ENCODE data around the gene RECQL5.

RECQL5 gene

GRCh38 chr17:75688209-75688825, 21.4 kb upstream of the RECQL5 start:
- DNase-seq (ENCODE audit: low read depth): no peak

- no peak for DNase-seq (ENCODE audit: low read depth)
Observed at GRCh38 chr17:75685499-75685898, 18.5 kb upstream of the RECQL5 start.

- DNase-seq (ENCODE audit: low read depth): no peak
Observed at GRCh38 chr17:75684924-75685323, 18.0 kb upstream of the RECQL5 start.

- no peak for DNase-seq (ENCODE audit: low read depth)
Observed at GRCh38 chr17:75684249-75684648, 17.3 kb upstream of the RECQL5 start.

- no peak for DNase-seq (ENCODE audit: low read depth)
Observed at GRCh38 chr17:75683583-75683982, 16.6 kb upstream of the RECQL5 start.

- DNase-seq (ENCODE audit: low read depth): no peak
Observed at GRCh38 chr17:75681289-75681688, 14.3 kb upstream of the RECQL5 start.

GRCh38 chr17:75680431-75680830, 13.5 kb upstream of the RECQL5 start:
- no peak for DNase-seq (ENCODE audit: low read depth)

GRCh38 chr17:75679706-75680211, 12.8 kb upstream of the RECQL5 start:
- DNase-seq (ENCODE audit: low read depth): no peak

- DNase-seq (ENCODE audit: low read depth): no peak
Observed at GRCh38 chr17:75676461-75676860, 9.5 kb upstream of the RECQL5 start.

GRCh38 chr17:75673487-75673886, 6.5 kb upstream of the RECQL5 start:
- DNase-seq (ENCODE audit: low read depth): no peak

GRCh38 chr17:75672011-75672410, 5.1 kb upstream of the RECQL5 start:
- DNase-seq (ENCODE audit: low read depth): no peak

GRCh38 chr17:75670868-75671267, 3.9 kb upstream of the RECQL5 start:
- no peak for DNase-seq (ENCODE audit: low read depth)

- DNase-seq (ENCODE audit: low read depth): no peak
Observed at GRCh38 chr17:75668489-75668888, 1.5 kb upstream of the RECQL5 start.

- DNase-seq (ENCODE audit: low read depth): no peak
Observed at GRCh38 chr17:75667825-75668224, 871 bp upstream of the RECQL5 start.

- DNase-seq (ENCODE audit: low read depth): no peak
Observed at GRCh38 chr17:75665981-75666380, 973 bp downstream of the RECQL5 start.

- DNase-seq (ENCODE audit: low read depth): no peak
Observed at GRCh38 chr17:75664099-75664549, 2.8 kb downstream of the RECQL5 start.

GRCh38 chr17:75662511-75662910, 4.4 kb downstream of the RECQL5 start:
- no peak for DNase-seq (ENCODE audit: low read depth)

GRCh38 chr17:75661531-75661930, 5.4 kb downstream of the RECQL5 start:
- no peak for DNase-seq (ENCODE audit: low read depth)

- DNase-seq (ENCODE audit: low read depth): no peak
Observed at GRCh38 chr17:75658237-75658636, 8.7 kb downstream of the RECQL5 start.

GRCh38 chr17:75654176-75654575, 12.8 kb downstream of the RECQL5 start:
- DNase-seq (ENCODE audit: low read depth): no peak

- DNase-seq (ENCODE audit: low read depth): no peak
Observed at GRCh38 chr17:75652934-75653549, 13.9 kb downstream of the RECQL5 start.

GRCh38 chr17:75652341-75652740, 14.6 kb downstream of the RECQL5 start:
- no peak for DNase-seq (ENCODE audit: low read depth)

GRCh38 chr17:75650874-75651273, 16.1 kb downstream of the RECQL5 start:
- DNase-seq (ENCODE audit: low read depth): no peak

GRCh38 chr17:75649687-75650086, 17.3 kb downstream of the RECQL5 start:
- DNase-seq (ENCODE audit: low read depth): no peak
